ENCODE data around the gene VASN.

VASN gene

GRCh38 chr16:4373356-4373908, 1.8 kb downstream of the VASN start:
- no peak for DNase-seq

GRCh38 chr16:4373909-4374742, 2.5 kb downstream of the VASN start:
- no peak for DNase-seq

- no peak for DNase-seq
Observed at GRCh38 chr16:4375717-4376116, 4.1 kb downstream of the VASN start.

GRCh38 chr16:4376126-4376892, 4.7 kb downstream of the VASN start:
- no peak for DNase-seq

GRCh38 chr16:4376893-4377572, 5.4 kb downstream of the VASN start:
- DNase-seq, result no peak

- DNase-seq, result no peak
Observed at GRCh38 chr16:4377573-4378154, 6.0 kb downstream of the VASN start.

- no peak for DNase-seq
Observed at GRCh38 chr16:4378161-4378666, 6.6 kb downstream of the VASN start.

- DNase-seq, result no peak
Observed at GRCh38 chr16:4378999-4379690, 7.5 kb downstream of the VASN start.

GRCh38 chr16:4380119-4381063, 8.7 kb downstream of the VASN start:
- DNase-seq, result no peak

- no peak for DNase-seq
Observed at GRCh38 chr16:4381072-4381934, 9.7 kb downstream of the VASN start.

- no peak for DNase-seq
Observed at GRCh38 chr16:4381935-4382794, 10.5 kb downstream of the VASN start.

GRCh38 chr16:4382795-4383357, 11.2 kb downstream of the VASN start:
- DNase-seq, result no peak

- no peak for DNase-seq
Observed at GRCh38 chr16:4383591-4384444, 12.2 kb downstream of the VASN start.

GRCh38 chr16:4384509-4384942, 12.9 kb downstream of the VASN start:
- DNase-seq, result no peak

- no peak for DNase-seq
Observed at GRCh38 chr16:4385066-4385788, 13.6 kb downstream of the VASN start.

- no peak for DNase-seq
Observed at GRCh38 chr16:4385789-4386450, 14.3 kb downstream of the VASN start.

Data from GF-D8 (cell line).